Muscle of leg (tissue), 11 donors: ENCODE data around the gene XYLT2. TPM values are rescaled to one million over a fixed set of nuclear protein-coding genes. Genes with fewer than 3 reads are reported as not detected.

Source experiments
- DNase-seq: peaks from one replicate; pipeline ENCODE4 v3.0.0; 2013
- H3K27ac ChIP-seq: one replicate; pipeline ENCODE4 v1.5.1; 2013; ENCODE audit warnings: mild to moderate bottlenecking, low read length, control low read depth
- H3K27me3 ChIP-seq: one replicate; pipeline ENCODE4 v1.6.1; 2013; ENCODE audit warnings: low read length; ENCODE audit not compliant: control insufficient read depth, insufficient read depth
- H3K36me3 ChIP-seq: one replicate; pipeline ENCODE4 v1.6.1; 2013; ENCODE audit warnings: low read length; ENCODE audit not compliant: control insufficient read depth, insufficient read depth
- H3K4me1 ChIP-seq: one replicate; pipeline ENCODE4 v1.6.1; 2013; ENCODE audit warnings: low read length; ENCODE audit not compliant: control insufficient read depth, insufficient read depth
- H3K4me3 ChIP-seq: one replicate; pipeline ENCODE4 v1.5.1; 2013; ENCODE audit warnings: low read length, control low read depth
- H3K9me3 ChIP-seq: replicated peaks from 2 replicates; pipeline ENCODE4 v1.6.1; 2013; ENCODE audit warnings: low read depth, low read length; ENCODE audit not compliant: control insufficient read depth
- WGBS: methylation state at CpG from one replicate; pipeline ENCODE4 v1.1.5; 2013; ENCODE audit warnings: missing lambda C conversion rate; ENCODE audit not compliant: insufficient coverage; 5-methylcytosine and 5-hydroxymethylcytosine counted together
- polyA plus RNA-seq, 8 donors: library from polyadenylated mRNA; unstranded; fragments of 120-200 nt; gene quantifications; one replicate each; pipeline versions ENCODE4 v1.2.1 to v1.2.3, GENCODE V29; 2013; ENCODE audit warnings: inconsistent platforms in 1 of 8, low replicate concordance in 1 of 8; ENCODE audit not compliant: insufficient read length in 8 of 8, insufficient read depth in 1 of 8
- total RNA-seq: library from RNA; stranded (reverse); fragments of 120-200 nt; gene quantifications from one replicate; pipeline ENCODE4 v1.2.4, GENCODE V29; 2013

Gene XYLT2
- total and polyA plus RNA-seq, 9 donors: 16.7 to 26.7 (median 22.6) TPM

- Histone ChIP-seq H3K27ac (no peak overlapping the region), H3K4me3 (peak overlapping the region; percentile 70), H3K36me3 (peaks cover 1% of the 10 kb centered on the region), H3K9me3 (no peaks in the 10 kb centered on the region), H3K4me1 (peaks cover 27% of the 10 kb centered on the region), H3K27me3 (no peaks in the 10 kb centered on the region)
- WGBS: 17% methylated on average over 13 of the region's 17 CpGs
- DNase-seq: no peak
These were observed 1.4 kb downstream of the XYLT2 start for GRCh38 chr17:50347117-50347893.

- H3K36me3 ChIP-seq: peaks cover 7% of the 10 kb centered on the region
- H3K4me3 ChIP-seq: no peak overlapping the region
- DNase-seq: no peak
- no peak overlapping the region for H3K27ac ChIP-seq
- H3K27me3 ChIP-seq: no peaks in the 10 kb centered on the region
- 82% methylated on average over 1 of the region's 3 CpGs for WGBS
- H3K9me3 ChIP-seq: no peaks in the 10 kb centered on the region
- H3K4me1 ChIP-seq: peaks cover 28% of the 10 kb centered on the region
These were observed 2.0 kb downstream of the XYLT2 start for GRCh38 chr17:50347894-50348291.

DNA sequence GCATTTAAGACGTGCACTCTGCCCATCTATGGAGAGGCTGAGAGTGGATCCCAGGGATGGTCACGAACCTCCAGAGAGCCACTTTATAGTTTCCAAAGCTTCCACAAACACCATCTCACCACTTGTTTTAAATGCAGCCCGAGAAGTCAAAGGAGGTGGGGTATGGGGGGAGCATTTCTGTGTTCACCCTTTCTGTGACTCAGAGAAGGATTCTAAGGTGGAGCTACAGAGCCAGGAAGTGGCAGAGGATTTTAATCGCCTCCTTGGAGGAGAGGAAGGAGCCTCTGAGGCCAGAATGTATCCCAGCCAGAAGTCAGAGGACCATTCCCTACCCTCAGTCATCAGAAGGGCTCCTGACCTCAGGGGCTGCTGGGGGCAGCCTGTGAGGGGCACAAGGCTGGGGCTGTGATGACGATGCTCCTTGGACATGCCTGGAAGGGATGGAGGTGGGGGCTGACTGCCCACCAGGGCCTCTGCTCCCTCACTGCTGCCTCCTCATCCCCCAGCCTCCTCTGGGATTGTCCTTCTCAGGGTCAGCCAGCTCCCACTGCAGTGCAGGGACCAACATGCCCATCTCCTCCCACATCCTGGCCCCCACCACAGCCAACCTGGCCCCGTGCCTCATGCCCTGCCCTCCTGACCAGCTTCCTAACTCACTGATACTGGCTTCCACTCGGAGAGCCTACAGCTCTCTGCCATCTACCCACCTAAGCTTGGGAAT is 2.8 kb downstream of the XYLT2 start:
- Histone ChIP-seq H3K36me3 (peaks cover 14% of the 10 kb centered on the region), H3K4me3 (no peak overlapping the region), H3K27me3 (no peaks in the 10 kb centered on the region), H3K4me1 (peaks cover 28% of the 10 kb centered on the region), H3K9me3 (no peaks in the 10 kb centered on the region), H3K27ac (no peak overlapping the region)
- no peak for DNase-seq
- WGBS: 73% methylated on average over 1 of the region's 7 CpGs

GRCh38 chr17:50349243-50349600 is 3.3 kb downstream of the XYLT2 start:
- no peak for DNase-seq
- no peak overlapping the region for H3K27ac ChIP-seq
- 100% methylated on average over 2 of the region's 5 CpGs for WGBS
- H3K4me3 ChIP-seq: no peak overlapping the region
- no peaks in the 10 kb centered on the region for H3K27me3 ChIP-seq
- H3K4me1 ChIP-seq: peaks cover 28% of the 10 kb centered on the region
- H3K9me3 ChIP-seq: no peaks in the 10 kb centered on the region
- H3K36me3 ChIP-seq: peaks cover 20% of the 10 kb centered on the region

DNA sequence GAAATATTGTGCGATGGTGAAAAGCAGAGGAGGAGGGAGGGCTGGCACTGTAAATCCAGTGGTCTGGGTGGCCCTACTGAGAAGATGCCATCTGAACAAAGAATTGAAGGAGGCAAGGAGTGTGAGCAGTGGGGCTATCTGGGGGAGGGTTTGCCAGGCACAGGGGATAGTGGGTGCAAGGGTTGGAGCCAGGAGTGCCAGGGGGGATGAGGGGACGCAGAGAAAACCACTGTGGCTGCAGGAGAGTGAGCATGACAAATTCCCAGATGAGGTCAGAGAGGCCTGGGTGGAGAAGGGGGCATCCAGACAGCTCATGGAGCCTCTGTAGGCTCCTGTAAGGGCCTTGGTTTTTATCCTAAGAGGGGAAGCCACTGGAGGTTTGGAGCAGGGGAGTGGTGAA is 4.8 kb downstream of the XYLT2 start:
- Histone ChIP-seq H3K4me1 (peaks cover 18% of the 10 kb centered on the region), H3K36me3 (peaks cover 35% of the 10 kb centered on the region), H3K27me3 (no peaks in the 10 kb centered on the region), H3K27ac (no peak overlapping the region), H3K4me3 (no peak overlapping the region), H3K9me3 (no peaks in the 10 kb centered on the region)
- no peak for DNase-seq
- 85% methylated on average over 2 of the region's 2 CpGs for WGBS

- Histone ChIP-seq H3K4me3 (no peak overlapping the region), H3K4me1 (peaks cover 12% of the 10 kb centered on the region), H3K36me3 (peaks cover 49% of the 10 kb centered on the region), H3K27ac (no peak overlapping the region), H3K27me3 (no peaks in the 10 kb centered on the region), H3K9me3 (no peaks in the 10 kb centered on the region)
- DNase-seq: no peak
- 76% methylated on average over 4 of the region's 6 CpGs for WGBS
These were observed 6.3 kb downstream of the XYLT2 start for GRCh38 chr17:50352072-50352692.

- WGBS: 90% methylated on average over 17 of the region's 21 CpGs
- H3K36me3 ChIP-seq: peaks cover 53% of the 10 kb centered on the region
These were observed 7.0 kb downstream of the XYLT2 start for GRCh38 chr17:50352693-50353599.

DNA sequence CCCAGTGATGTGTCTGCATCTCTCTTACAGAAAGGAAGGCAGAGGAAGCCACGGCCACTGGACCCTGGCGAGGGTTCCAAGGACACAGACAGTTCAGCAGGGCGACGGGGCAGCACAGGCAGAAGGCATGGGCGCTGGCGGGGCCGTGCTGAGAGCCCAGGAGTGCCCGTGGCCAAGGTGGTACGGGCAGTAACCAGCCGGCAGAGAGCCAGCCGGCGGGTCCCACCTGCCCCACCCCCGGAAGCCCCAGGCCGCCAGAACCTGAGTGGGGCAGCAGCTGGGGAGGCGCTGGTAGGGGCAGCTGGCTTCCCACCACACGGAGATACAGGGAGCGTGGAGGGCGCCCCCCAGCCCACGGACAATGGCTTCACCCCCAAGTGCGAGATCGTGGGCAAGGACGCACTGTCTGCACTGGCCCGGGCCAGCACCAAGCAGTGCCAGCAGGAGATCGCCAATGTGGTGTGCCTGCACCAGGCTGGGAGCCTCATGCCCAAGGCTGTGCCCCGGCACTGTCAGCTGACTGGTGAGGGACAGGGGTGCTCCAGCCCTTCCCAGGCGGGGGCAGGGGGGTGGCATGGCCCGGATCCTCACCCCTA is 7.8 kb downstream of the XYLT2 start:
- H3K4me1 ChIP-seq: peaks cover 4% of the 10 kb centered on the region
- DNase-seq: no peak
- H3K36me3 ChIP-seq: peaks cover 60% of the 10 kb centered on the region
- WGBS: 93% methylated on average over 24 of the region's 27 CpGs
- no peak overlapping the region for H3K4me3 ChIP-seq
- no peak overlapping the region for H3K27ac ChIP-seq
- no peaks in the 10 kb centered on the region for H3K27me3 ChIP-seq
- no peaks in the 10 kb centered on the region for H3K9me3 ChIP-seq

More at GRCh38 chr17:50352693-50353599, 7.0 kb downstream of the XYLT2 start:
- H3K4me1 ChIP-seq: peaks cover 6% of the 10 kb centered on the region
- H3K27ac ChIP-seq: no peak overlapping the region
- no peaks in the 10 kb centered on the region for H3K27me3 ChIP-seq
- H3K9me3 ChIP-seq: no peaks in the 10 kb centered on the region
- H3K4me3 ChIP-seq: no peak overlapping the region
- no peak for DNase-seq

DNA sequence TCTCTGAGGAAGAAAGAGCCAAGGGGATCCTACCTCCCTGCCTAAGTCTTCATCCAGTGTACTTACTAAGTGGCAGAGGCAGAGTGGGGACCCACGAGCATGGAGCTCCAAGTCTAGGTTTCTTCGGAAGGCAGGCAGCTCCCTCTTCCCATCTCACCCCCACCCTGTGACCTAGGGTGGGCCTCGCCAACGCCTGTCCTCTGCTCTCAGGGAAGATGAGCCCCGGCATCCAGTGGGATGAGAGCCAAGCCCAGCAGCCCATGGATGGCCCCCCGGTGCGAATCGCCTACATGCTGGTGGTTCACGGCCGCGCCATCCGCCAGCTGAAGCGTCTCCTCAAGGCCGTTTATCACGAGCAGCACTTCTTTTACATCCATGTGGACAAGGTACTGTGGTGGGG is 8.3 kb downstream of the XYLT2 start:
- Histone ChIP-seq H3K4me1 (peaks cover 3% of the 10 kb centered on the region), H3K9me3 (no peaks in the 10 kb centered on the region), H3K36me3 (peaks cover 65% of the 10 kb centered on the region), H3K27me3 (no peaks in the 10 kb centered on the region), H3K27ac (no peak overlapping the region), H3K4me3 (no peak overlapping the region)
- DNase-seq: no peak
- WGBS: 91% methylated on average over 13 of the region's 15 CpGs
